K562 (cell line): ENCODE data around the gene PLEKHB1. TPM values are rescaled to one million over a fixed set of nuclear protein-coding genes. Genes with fewer than 3 reads are reported as not detected.

Experiments used
- ARID3A ChIP-seq: IDR thresholded peaks from 2 replicates; pipeline ENCODE4 v1.6.1; 2012; ENCODE audit warnings: low read depth, low read length, improper control_type of control experiment, borderline replicate concordance
- CTCFL ChIP-seq: IDR thresholded peaks from 2 replicates; pipeline ENCODE4 v1.6.1; 2011; ENCODE audit warnings: borderline replicate concordance, low read depth, mild to moderate bottlenecking, moderate library complexity, low read length; ENCODE audit not compliant: insufficient read depth, poor library complexity, severe bottlenecking
- ETV1 ChIP-seq: fragments of 450-650 bp; conservative IDR thresholded peaks from 2 replicates; pipeline ENCODE4 v1.6.1; 2016; ENCODE audit warnings: missing genetic modification characterization, control low read depth, low read depth, missing compliant biosample characterization
- JUND ChIP-seq, 2 experiments: IDR thresholded peaks; 2 replicates in 1 of 2; 3 replicates in 1 of 2; pipeline ENCODE4 v1.6.1; 2011; ENCODE audit warnings: borderline replicate concordance in 2 of 2, low read depth in 2 of 2, low read length in 2 of 2, improper control_type of control experiment in 1 of 2, missing biosample characterization in 1 of 2, missing genetic modification characterization in 1 of 2, missing genetic modification reagents in 1 of 2
- PURB ChIP-seq: sonication (generic); formaldehyde crosslinking; IDR thresholded peaks from 2 replicates; pipeline ENCODE4 v1.9.0; 2021; ENCODE audit warnings: low read depth, mild to moderate bottlenecking, missing genetic modification reagents
- SFPQ ChIP-seq: fragments of 200-400 bp; formaldehyde crosslinking; IDR thresholded peaks from 2 replicates; pipeline ENCODE4 v1.6.1; 2017; ENCODE audit warnings: mild to moderate bottlenecking, low read depth, low read length, moderate library complexity
- ZNF324 ChIP-seq: fragments of 250-450 bp; sonication (Bioruptor Pico); IDR thresholded peaks from 2 replicates; pipeline ENCODE4 v1.4.0; 2020; ENCODE audit warnings: mild to moderate bottlenecking
- ZNF407 ChIP-seq: fragments of 450-650 bp; IDR thresholded peaks from 2 replicates; pipeline ENCODE4 v1.6.1; 2016; ENCODE audit warnings: low read depth
- polyA plus RNA-seq, 8 experiments: library from polyadenylated mRNA; depleted of rRNA in 4 of 8; stranded (reverse) in 5 of 8; unstranded in 3 of 8; fragments of >200 nt; fragmentation: Nextera tagmentation in 2 of 8; fragmentation: Illumina TruSeq in 1 of 8; extraction: Ambion mirVana in 2 of 8; extraction: Trizol in 1 of 8; gene quantifications; 2 replicates each; pipeline versions ENCODE4 v1.2.1 to v1.2.3, GENCODE V29; 2011 to 2014; ENCODE audit warnings: inconsistent platforms in 1 of 8, missing spikeins in 1 of 8
- total RNA-seq, 7 experiments: library from RNA; depleted of rRNA in 6 of 7; stranded (reverse); fragments of >200 nt in 6 of 7; fragmentation: Illumina TruSeq in 2 of 7; extraction: Trizol in 2 of 7; gene quantifications; 2 replicates each; pipeline versions ENCODE4 v1.2.1 to v1.2.3, GENCODE V29; 2011 to 2021; ENCODE audit warnings: low replicate concordance in 1 of 7

The PLEKHB1 gene
- total and polyA plus RNA-seq, 9 of the 15 experiments (the other 6 are each of a cell fraction or from before 2014, with no cell fraction given) = 0.07 to 0.62 (median 0.17) TPM; not detected in 2

- TF ChIP-seq CTCFL = no peak
- TF ChIP-seq ETV1 (tag) = peak; percentile 82
- TF ChIP-seq PURB (CRISPR knock-in tag) = no peak
- TF ChIP-seq SFPQ = no peak
- TF ChIP-seq JUND (IDR thresholded peaks at IDR 0.05; ENCODE audit: borderline replicate concordance, low read depth, low read length) = peak; percentile 28
- peak; percentile 34; the same call in 1 of the 3 replicates for TF ChIP-seq JUND (tag; IDR thresholded peaks at IDR 0.05; ENCODE audit: borderline replicate concordance, low read depth, low read length)
- peak; percentile 68 for TF ChIP-seq ZNF407
- no peak for TF ChIP-seq ZNF324 (CRISPR knock-in tag)
- TF ChIP-seq ARID3A = no peak
These were observed 48.2 kb upstream of the PLEKHB1 start, which contains the start of gene FAM168A (continued) for GRCh38 chr11:73597956-73598718.
